ENCODE results near the gene GPR137B. TPM values are rescaled to one million over a fixed set of nuclear protein-coding genes. Genes with fewer than 3 reads are reported as not detected.

The GPR137B gene
- total and polyA plus RNA-seq, 2 of the 8 experiments (the other 6 are each of a cell fraction or from before 2014, with no cell fraction given) = 6.9 to 7.7 TPM

DNA sequence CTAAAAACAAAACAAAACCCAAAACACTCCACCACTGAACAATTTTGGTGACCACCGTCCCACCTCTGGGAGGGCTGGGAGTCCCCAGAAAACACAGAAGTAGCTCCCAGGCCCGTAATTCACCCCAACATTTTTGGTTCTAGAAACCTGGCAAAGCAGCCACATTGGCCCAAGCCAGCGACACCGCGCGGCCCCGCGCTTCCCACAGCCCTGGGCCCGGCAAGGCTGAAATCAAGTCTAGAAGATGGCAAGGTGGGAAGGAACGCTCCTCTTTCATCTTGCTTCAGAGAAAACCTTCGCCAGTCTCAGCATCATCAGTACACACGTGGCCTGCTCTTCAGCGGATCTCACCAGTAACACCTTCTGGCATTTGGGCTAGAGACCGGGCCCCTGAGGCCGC, 41.5 kb upstream of the GPR137B start (continued):
- TF ChIP-seq, protein P1, sequence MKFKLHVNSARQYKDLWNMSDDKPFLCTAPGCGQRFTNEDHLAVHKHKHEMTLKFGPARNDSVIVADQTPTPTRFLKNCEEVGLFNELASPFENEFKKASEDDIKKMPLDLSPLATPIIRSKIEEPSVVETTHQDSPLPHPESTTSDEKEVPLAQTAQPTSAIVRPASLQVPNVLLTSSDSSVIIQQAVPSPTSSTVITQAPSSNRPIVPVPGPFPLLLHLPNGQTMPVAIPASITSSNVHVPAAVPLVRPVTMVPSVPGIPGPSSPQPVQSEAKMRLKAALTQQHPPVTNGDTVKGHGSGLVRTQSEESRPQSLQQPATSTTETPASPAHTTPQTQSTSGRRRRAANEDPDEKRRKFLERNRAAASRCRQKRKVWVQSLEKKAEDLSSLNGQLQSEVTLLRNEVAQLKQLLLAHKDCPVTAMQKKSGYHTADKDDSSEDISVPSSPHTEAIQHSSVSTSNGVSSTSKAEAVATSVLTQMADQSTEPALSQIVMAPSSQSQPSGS (IDR thresholded peaks at IDR 0.05; ENCODE audit: low read length) = no peak
- no peak for TF ChIP-seq TAF1 (IDR thresholded peaks at IDR 0.05; ENCODE audit: low read depth, low read length)
- no peak for TF ChIP-seq RXRA (IDR thresholded peaks at IDR 0.05; ENCODE audit: insufficient read depth, low read depth, low read length)
- no peak for TF ChIP-seq CHD1 (IDR thresholded peaks at IDR 0.05; ENCODE audit: low read depth, low read length)
- no peak for TF ChIP-seq RAD21 (IDR thresholded peaks at IDR 0.05 in 1 of 2, conservative IDR thresholded peaks at IDR 0.05 in 1 of 2; ENCODE audit: low read depth in 2 of 2, low read length in 2 of 2)
- no peak for TF ChIP-seq POLR2AphosphoS5 (IDR thresholded peaks at IDR 0.05; ENCODE audit: low read depth, low read length)
- no peak for TF ChIP-seq SIN3A (conservative IDR thresholded peaks at IDR 0.05 in 1 of 2, IDR thresholded peaks at IDR 0.05 in 1 of 2; ENCODE audit: low read depth in 1 of 2, low read length in 2 of 2)
- TF ChIP-seq GABPA (IDR thresholded peaks at IDR 0.05; ENCODE audit: borderline replicate concordance, insufficient read depth, low read length) = no peak
- no peak for TF ChIP-seq SAP30 (IDR thresholded peaks at IDR 0.05; ENCODE audit: insufficient read depth, insufficient replicate concordance, low read length)
- no peak for TF ChIP-seq CHD2 (IDR thresholded peaks at IDR 0.05; ENCODE audit: low read length)
- TF ChIP-seq SIRT6 (IDR thresholded peaks at IDR 0.05; ENCODE audit: low read length) = no peak
- TF ChIP-seq, protein P2, sequence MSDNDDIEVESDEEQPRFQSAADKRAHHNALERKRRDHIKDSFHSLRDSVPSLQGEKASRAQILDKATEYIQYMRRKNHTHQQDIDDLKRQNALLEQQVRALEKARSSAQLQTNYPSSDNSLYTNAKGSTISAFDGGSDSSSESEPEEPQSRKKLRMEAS (IDR thresholded peaks at IDR 0.05) = no peak
